GM21528 (cell line): ENCODE data around the gene PKD1L1.
"Not testable (repeated sequence)": the region's sequence is repeated elsewhere in the genome, so short reads cannot be mapped to it uniquely, and the experiment has no call there.

Source experiments
- ATAC-seq: cut with Tn5 transposase; IDR thresholded peaks from one replicate; pipeline ENCODE4 v1.9.1; 2021; ENCODE audit warnings: mild to moderate bottlenecking, moderate library complexity; ENCODE audit not compliant: unreplicated experiment, low FRiP score

Gene PKD1L1, protein sequence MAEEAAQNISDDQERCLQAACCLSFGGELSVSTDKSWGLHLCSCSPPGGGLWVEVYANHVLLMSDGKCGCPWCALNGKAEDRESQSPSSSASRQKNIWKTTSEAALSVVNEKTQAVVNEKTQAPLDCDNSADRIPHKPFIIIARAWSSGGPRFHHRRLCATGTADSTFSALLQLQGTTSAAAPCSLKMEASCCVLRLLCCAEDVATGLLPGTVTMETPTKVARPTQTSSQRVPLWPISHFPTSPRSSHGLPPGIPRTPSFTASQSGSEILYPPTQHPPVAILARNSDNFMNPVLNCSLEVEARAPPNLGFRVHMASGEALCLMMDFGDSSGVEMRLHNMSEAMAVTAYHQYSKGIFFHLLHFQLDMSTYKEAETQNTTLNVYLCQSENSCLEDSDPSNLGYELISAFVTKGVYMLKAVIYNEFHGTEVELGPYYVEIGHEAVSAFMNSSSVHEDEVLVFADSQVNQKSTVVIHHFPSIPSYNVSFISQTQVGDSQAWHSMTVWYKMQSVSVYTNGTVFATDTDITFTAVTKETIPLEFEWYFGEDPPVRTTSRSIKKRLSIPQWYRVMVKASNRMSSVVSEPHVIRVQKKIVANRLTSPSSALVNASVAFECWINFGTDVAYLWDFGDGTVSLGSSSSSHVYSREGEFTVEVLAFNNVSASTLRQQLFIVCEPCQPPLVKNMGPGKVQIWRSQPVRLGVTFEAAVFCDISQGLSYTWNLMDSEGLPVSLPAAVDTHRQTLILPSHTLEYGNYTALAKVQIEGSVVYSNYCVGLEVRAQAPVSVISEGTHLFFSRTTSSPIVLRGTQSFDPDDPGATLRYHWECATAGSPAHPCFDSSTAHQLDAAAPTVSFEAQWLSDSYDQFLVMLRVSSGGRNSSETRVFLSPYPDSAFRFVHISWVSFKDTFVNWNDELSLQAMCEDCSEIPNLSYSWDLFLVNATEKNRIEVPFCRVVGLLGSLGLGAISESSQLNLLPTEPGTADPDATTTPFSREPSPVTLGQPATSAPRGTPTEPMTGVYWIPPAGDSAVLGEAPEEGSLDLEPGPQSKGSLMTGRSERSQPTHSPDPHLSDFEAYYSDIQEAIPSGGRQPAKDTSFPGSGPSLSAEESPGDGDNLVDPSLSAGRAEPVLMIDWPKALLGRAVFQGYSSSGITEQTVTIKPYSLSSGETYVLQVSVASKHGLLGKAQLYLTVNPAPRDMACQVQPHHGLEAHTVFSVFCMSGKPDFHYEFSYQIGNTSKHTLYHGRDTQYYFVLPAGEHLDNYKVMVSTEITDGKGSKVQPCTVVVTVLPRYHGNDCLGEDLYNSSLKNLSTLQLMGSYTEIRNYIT (N-terminal part only)

DNA sequence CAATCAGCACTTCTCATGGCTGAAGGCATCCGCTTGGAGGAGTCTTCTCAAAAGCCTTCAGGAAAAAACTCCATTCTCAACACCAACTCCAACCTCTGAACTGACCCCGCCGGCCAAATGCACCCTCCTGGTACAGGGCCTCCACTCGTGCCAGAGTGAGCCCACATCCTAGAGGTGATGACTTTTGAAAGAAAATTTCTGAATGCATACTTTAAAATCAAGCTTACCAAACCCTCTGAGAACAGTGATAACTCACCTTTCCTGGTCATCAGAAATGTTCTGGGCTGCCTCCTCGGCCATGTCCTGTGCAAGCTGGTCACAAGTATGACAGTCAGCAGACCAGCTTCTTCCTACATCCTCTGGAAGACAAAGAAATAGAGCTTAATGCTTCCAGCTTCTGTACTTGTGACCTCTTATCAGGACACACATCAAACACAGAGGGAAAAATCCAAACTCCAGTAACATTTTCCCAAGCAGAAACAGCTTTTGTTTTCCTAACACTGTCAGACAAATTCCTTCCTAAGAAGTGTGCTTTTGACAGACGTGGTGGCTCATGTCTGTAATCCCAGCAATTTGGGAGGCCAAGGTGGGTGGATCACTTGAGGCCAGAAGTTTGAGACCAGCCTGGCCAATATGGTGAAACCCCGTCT lies at the start of gene PKD1L1:
PKD1L1 (minus strand) TSS at position 326 of the 650 bp plus-strand sequence; CDS start at position 300, 26 bp downstream.
- no peak for ATAC-seq

DNA sequence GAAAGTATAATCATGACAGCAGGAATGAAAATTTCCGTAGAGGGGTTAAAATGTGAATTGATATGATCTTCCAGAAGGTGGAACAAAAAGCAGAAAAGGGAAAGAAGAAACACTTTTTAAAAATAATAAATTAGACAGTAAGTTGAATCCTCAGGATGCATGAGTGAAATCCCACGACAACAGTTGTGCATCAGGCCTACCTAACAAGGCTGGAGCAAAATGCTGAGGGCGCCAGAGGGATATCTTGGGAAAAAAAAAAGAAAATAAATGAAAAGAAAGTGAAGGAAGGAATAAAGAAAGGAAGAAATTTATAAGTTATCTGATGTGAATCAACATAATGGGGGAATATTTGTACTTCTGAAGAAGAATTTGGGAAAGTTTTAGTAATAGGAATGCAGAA lies 44.2 kb upstream of the PKD1L1 start:
- ATAC-seq, result no peak

DNA sequence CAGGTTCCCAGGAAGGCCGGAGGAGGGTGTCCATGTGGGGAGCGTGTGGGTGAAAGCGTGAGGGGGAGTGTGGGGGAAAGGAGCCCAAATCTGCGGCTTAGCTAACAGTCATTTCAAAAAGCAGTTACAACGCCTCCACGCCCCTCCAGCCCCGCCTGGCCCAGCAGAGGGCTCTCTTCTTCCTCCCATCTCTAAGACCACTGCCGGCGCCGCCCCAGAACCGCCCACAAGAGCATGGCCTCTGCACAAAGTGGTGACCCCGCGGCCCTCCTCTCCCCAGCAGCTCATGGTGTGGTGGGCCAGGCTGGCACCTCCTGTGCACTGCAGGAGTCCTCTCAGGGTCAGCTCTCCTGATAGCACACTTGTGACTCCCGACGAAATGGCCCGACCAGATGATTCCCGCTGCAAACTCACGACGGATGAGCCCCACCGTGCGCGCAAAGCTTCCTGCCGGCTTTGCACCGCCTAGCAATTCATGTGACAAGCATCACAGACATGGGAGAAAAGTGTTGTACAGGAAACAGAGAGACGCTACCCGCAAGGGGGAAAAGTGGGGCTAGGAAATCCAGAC lies 43.6 kb upstream of the PKD1L1 start:
- ATAC-seq, result peak; percentile 100

DNA sequence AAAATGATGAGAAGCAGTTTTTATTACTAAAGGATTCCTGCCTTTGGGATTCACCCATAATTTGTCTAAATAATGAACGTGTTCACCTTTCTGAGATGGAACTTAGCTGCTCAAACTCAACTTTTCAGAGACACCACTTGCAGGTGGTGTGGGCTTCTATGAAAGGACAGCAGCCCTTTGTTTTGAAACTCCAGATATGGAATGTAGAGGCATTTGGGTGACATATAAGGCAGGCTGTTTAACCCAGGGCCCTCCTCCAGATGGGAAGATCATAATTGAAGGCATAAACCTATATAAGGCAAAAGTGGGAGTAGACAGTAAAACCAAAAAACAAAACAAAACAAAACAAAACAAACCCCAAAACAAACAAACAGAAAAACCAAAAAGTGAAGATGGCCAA lies 43.0 kb upstream of the PKD1L1 start:
- no peak for ATAC-seq

DNA sequence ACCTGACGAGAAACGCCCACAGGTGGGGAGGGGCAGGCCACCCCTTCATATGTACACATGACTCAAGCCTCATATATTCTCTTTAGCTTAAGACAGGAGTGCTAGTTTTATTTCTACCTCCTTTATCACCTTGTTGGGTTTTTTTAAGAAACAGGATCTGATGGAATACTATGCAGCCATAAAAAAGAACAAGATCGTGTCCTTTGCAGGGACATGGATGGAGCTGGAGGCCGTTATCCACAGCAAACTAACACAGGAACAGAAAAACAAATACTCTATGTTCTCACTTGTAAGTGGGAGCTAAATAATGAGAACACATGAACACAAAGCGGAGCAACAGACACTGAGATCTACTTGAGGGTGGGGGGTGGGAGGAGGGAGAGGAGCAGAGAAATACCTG lies 42.3 kb upstream of the PKD1L1 start:
- no peak for ATAC-seq

DNA sequence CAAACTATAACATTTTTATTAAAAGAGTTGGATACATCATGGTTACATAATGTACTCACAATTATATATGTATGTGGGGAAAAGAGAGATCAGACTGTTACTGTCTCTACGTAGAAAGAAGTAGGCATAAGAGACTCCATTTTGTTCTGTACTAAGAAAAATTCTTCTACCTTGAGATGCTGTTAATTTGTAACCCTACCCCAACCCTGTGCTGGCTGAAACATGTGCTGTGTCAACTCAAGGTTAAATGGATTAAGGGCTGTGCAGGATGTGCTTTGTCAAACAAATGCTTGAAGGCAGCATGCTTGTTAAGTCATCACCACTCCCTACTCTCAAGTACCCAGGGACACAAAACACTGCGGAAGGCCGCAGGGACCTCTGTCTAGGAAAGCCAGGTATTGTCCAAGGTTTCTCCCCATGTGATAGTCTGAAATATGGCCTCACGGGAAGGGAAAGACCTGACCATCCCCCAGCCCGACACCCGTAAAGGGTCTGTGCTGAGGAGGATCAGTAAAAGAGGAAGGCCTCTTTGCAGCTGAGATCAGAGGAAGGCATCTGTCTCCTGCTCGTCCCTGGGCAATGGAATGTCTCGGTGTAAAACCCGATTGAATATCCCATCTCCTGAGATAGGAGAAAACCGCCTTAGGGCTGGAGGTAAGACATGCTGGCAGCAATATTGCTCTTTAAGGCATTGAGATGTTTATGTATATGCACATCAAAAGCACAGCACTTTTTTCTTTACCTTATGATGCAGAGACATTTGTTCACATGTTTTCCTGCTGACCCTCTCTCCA lies 41.5 kb upstream of the PKD1L1 start:
- not testable (repeated sequence) for ATAC-seq

DNA sequence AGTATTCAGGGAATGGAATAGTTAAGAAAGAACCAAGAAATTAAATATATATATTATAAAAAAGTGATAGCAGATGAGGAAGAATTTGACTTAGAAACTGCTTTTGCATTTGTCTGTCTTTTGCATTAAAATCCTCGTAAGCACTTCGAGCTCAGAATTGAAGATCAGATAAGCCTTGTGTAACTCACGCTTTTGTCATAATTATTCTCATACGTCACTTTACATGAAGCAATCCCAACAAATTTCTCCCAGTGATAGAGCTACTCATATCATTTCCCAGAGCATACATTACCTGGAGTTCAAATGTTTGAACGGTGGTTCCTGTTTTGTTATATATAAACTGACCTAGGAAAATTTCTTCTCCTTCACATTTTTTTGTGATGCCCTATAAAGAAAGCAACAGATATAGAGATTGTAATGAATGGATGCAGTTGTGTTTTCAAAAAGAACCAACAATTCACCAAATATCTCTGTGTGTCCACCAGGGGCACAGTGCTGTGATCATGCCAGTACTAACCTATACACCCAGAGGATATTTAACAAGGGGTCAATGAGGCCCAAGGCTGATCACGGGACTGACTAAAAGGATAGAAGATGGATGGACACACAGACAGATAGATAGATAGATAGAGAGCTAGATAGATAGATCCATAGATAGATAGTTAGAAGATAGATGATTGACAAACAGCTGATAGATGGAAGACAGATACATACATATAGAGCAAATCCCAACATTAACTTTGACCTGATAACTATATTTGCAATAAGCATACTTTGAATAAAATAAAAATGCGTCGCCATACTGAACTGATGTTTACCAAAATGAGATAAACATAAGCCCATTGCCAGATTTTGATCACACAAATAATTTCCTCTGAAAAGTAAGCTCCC lies 40.5 kb upstream of the PKD1L1 start:
- no peak for ATAC-seq

DNA sequence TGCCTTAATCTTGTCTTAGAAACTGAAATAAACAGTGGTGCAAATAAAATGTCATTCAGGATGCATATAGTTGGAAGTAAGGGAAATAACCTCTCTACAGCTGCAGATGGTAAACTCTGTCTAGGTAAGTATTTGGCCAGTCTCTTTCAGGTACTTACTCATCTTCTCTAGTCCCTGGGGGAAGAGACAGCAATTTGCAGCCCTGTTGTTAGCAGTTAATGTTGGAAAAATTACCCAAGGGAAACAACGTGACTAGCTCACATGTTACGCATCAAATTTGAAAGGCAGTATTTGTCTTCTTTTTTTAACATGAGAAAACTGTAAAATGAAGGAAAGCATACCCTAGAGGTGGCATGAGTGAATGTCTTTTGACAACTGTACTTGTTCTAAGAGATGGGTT lies 34.3 kb upstream of the PKD1L1 start:
- no peak for ATAC-seq

DNA sequence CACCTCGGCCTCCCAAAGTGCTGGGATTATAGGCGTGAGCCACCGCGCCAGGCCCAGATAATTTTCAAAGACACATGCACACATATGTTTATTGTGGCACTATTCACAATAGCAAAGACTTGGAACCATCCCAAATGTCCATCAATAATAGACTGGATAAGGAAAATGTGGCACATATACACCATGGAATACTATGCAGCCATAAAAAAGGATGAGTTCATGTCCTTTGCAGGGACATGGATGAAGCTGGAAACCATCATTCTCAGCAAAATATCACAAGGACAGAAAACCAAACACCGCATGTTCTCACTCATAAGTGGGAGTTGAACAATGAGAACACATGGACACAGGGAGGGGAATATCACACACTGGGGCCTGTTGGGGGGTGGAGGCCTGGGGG lies 32.4 kb upstream of the PKD1L1 start:
- not testable (repeated sequence) for ATAC-seq

DNA sequence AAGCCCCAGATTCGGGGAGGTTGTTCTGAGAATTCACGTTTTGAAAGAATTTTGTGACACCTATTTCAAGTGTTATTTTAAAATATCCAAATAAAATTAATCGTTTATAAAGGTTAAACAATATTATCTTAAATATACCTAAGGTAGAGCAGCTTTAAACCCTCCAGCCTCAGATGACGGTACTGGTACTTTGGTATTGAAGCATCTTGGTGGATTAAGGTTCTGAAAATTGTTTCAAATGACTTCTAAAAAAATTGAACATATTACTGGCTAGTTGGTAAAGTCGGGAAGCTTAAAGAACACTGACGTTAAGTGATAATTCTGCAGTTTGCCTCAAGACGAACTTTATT lies 31.5 kb upstream of the PKD1L1 start:
- no peak for ATAC-seq

DNA sequence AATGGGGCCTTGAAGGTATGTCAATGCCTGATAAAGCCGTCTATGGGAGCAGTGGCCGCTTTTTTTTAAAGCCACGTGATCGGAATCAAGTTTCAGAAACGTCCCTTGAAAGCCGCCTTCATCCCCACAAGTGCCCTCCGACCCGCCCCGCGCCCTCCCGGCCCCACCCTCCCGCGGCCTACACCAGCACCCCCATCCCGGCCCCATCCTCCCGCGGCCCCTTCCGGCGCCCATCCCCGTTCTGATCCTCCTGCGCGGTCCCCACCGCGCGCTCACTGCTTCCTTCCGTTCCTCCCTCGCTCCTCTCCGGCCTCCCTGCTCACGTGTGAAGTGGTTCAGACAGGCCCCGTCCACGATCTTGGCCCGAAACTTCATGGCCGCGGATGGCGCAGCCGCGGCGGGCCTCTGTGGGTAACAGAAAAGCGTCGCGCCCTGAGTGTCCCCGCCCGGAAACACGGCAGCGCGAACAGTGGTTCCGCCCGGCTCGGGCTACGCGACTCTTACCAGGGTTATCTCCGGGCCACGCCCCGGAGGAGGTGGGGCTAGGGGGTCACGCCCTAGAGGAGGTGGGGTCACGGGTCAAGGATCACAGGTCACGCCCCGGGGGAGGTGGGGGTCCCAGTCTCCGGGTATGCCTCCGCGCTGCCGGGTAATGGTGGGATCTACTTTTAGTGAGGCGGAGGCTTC lies 31.0 kb upstream of the PKD1L1 start, which contains the start of gene HUS1:
HUS1 (minus strand) TSS at position 471 of the 687 bp plus-strand sequence; CDS start at position 375, 96 bp downstream.
- peak; percentile 99 for ATAC-seq

DNA sequence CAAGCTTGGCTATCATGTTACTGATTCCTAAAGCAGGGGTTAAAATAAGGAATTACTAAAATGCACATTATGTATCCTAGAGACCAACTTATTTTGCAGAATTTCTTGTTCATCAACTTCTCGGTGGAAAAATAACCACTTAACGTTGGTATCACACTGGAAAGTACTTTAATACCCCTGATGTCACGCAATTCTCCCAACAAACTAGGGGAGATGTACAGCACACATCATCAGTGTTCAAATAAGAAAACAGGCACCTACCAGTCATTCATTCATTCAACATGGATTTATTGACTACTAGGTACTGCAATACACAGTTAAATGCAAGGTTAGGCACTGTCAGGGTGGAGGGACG lies 30.5 kb upstream of the PKD1L1 start:
- ATAC-seq, result no peak

DNA sequence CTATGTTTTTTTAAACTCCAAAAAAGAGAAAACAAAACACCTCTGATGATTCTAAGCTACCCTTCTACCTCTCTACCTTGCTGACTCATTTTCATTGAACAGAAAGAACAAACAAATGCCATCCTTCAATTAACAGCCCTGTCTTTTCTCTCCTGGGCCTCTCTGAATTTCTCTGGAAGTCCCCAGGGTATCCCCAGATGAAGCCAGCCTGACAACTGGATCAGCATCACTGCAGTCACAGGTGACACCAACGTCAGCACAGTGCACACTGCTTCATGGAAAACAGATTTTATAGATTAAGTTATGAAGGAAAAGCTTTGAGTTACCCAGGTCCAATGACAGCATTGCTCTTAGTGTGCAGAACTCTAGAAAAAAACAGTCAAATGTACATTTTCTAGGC lies 25.5 kb upstream of the PKD1L1 start:
- no peak for ATAC-seq

DNA sequence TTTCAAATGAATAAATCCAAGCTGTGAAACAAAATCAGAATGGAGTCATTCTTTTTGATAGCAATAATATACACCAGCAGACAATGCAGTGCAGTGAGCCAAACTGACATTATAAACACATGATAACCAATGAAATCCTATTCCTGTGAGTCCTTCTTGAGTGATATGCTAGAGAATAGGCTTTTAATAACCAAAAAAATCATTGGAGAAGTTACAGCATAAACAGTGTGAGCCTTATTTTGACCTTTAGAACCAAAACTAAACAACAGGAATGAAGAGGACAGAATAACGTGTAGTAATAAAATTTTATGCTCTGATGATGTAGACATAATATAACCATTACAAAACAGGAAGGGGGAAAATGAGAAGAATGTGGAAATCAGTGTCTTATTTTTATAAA lies 22.5 kb upstream of the PKD1L1 start:
- no peak for ATAC-seq

DNA sequence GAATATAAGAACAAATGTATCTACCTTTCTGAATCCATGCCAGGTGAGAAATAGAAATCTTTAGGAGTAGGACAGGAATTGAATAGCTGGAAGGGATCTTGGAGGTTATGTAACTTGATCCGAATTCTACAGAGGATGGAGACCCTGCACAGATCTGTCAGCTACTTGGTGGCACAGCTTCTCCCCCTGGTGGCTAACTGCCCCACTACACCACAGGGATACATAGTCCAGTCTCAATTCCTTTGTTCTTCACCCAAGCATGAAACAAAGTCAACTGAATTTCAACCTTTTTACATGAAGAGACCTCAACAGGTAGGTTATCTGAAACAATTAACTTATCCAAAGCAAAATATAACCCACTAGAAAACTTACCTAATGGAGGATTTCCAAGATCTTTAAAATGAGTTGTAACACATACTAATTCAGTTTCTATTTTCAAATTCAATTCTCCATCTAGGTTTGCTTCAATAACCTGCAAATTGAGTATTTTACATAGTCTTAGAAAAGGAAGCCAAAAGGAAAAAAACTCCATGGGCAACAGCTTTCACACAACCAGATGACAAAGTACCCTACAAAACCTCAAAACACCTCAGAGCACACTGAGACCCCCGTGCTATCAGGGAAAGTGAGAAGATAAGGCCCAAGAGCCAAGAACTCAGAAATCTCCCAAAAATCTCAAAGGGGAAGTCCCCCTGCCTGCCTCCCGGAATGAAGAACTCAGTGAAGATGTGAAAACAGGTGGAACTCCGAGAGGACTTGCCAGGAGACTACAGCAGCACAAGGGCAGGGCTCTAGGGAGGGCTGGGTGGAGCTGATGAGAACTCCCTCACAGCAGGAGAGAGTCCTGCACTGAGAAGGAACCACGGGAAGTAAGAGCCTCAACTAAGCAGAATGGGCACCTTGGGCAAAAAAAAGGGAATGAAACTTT lies 20.8 kb upstream of the PKD1L1 start:
- ATAC-seq, result peak; percentile 81

DNA sequence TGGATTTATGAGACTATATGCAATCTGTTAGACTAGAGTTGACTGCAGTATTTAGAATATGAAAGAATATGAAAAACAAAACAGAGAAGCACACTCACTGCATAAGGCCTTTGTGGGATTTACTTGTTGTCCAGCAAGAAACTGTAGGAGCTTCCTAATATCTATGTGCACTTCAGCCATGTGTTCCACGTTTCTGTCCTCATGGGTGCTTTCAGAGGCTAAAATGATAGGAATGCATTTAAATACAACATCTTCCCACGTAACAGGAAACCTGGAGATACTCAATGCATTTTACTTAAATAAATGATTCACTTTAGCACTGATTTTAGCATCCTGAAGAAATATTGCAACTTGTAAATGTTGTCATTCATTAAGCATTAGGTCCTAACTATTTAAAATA lies 19.4 kb upstream of the PKD1L1 start:
- ATAC-seq, result no peak
